ENCODE results near the gene SAMD11. TPM values are rescaled to one million over a fixed set of nuclear protein-coding genes. Genes with fewer than 3 reads are reported as not detected.

Gene SAMD11
- polyA plus RNA-seq, 2 of the 4 experiments (the other 2 are of a cell fraction): 22.4 to 52.8 TPM

- peaks cover 22% of the 10 kb centered on the region for H3K4me1 ChIP-seq
- no peak overlapping the region for H3K27ac ChIP-seq
- no peak for ATAC-seq
- no peak for TF ChIP-seq MAX (IDR thresholded peaks at IDR 0.05)
- TF ChIP-seq JUNB (IDR thresholded peaks at IDR 0.05): no peak
- TF ChIP-seq CHD2 (IDR thresholded peaks at IDR 0.05; ENCODE audit: low read length, partially characterized antibody): no peak
- H3K9me3 ChIP-seq: no peaks in the 10 kb centered on the region
- FAIRE-seq: no peak
- WGBS (ENCODE audit: missing lambda C conversion rate): 95% methylated on average over 20 of the region's 57 CpGs
- CTCF ChIA-PET: no interaction called here
- POLR2A ChIA-PET: no interaction called here
- DNase-seq (ENCODE audit: low read depth in 1 of 2, low spot score in 1 of 2): no peak
- no peak overlapping the region for H3K4me3 ChIP-seq
- no peak overlapping the region for H3K4me2 ChIP-seq
These were observed 38.9 kb downstream of the SAMD11 start for GRCh38 chr1:962381-963300.

- H3K9me3 ChIP-seq: no peaks in the 10 kb centered on the region
- FAIRE-seq (no peak), DNase-seq (ENCODE audit: low read depth in 1 of 2, low spot score in 1 of 2) (no peak), ATAC-seq (no peak)
- H3K27ac ChIP-seq: no peak overlapping the region
- no peak overlapping the region for H3K4me2 ChIP-seq
- ChIA-PET POLR2A (no interaction called here), CTCF (no interaction called here)
- 100% methylated on average over 1 of the region's 16 CpGs for WGBS (ENCODE audit: missing lambda C conversion rate)
- H3K4me3 ChIP-seq: no peak overlapping the region
- TF ChIP-seq E2F6 (IDR thresholded peaks at IDR 0.05; ENCODE audit: borderline replicate concordance, low read depth): no peak
- TF ChIP-seq CBX2 (IDR thresholded peaks at IDR 0.05; ENCODE audit: borderline replicate concordance, low read depth): no peak
- no peak for TF ChIP-seq EHMT2 (IDR thresholded peaks at IDR 0.05; ENCODE audit: low read depth)
- TF ChIP-seq, protein P1, sequence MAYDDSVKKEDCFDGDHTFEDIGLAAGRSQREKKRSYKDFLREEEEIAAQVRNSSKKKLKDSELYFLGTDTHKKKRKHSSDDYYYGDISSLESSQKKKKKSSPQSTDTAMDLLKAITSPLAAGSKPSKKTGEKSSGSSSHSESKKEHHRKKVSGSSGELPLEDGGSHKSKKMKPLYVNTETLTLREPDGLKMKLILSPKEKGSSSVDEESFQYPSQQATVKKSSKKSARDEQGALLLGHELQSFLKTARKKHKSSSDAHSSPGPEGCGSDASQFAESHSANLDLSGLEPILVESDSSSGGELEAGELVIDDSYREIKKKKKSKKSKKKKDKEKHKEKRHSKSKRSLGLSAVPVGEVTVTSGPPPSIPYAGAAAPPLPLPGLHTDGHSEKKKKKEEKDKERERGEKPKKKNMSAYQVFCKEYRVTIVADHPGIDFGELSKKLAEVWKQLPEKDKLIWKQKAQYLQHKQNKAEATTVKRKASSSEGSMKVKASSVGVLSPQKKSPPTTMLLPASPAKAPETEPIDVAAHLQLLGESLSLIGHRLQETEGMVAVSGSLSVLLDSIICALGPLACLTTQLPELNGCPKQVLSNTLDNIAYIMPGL (CRISPR knock-in tag; IDR thresholded peaks at IDR 0.05; ENCODE audit: borderline replicate concordance): no peak
- no peak for TF ChIP-seq PHF8 (IDR thresholded peaks at IDR 0.05; ENCODE audit: borderline replicate concordance, low read depth)
- TF ChIP-seq HOXA7 (CRISPR knock-in tag; IDR thresholded peaks at IDR 0.05): no peak
- no peak for TF ChIP-seq CHD4 (IDR thresholded peaks at IDR 0.05; ENCODE audit: borderline replicate concordance)
- no peak for TF ChIP-seq NFE2L2 (conservative IDR thresholded peaks at IDR 0.05; ENCODE audit: low read length)
- no peak for TF ChIP-seq NPAS2 (CRISPR knock-in tag; IDR thresholded peaks at IDR 0.05; ENCODE audit: borderline replicate concordance)
- TF ChIP-seq USF2 (IDR thresholded peaks at IDR 0.05): no peak
- TF ChIP-seq ZSCAN20 (CRISPR knock-in tag; IDR thresholded peaks at IDR 0.05): no peak
- no peak for TF ChIP-seq RCOR1 (IDR thresholded peaks at IDR 0.05; ENCODE audit: low read depth, low read length)
- no peak for TF ChIP-seq CHD2 (IDR thresholded peaks at IDR 0.05; ENCODE audit: low read length, partially characterized antibody)
- no peak for TF ChIP-seq HDAC2 (IDR thresholded peaks at IDR 0.05)
- TF ChIP-seq ZFP36 (IDR thresholded peaks at IDR 0.05; ENCODE audit: borderline replicate concordance, partially characterized antibody): no peak
- TF ChIP-seq RARB (CRISPR knock-in tag; IDR thresholded peaks at IDR 0.05): no peak
- TF ChIP-seq ZC3H11A (IDR thresholded peaks at IDR 0.05): no peak
- no peak for TF ChIP-seq FOSL2 (IDR thresholded peaks at IDR 0.05)
- TF ChIP-seq FOSL2 (CRISPR knock-in tag; IDR thresholded peaks at IDR 0.05): no peak
- no peak for TF ChIP-seq CTCF (IDR thresholded peaks at IDR 0.05)
- H3K4me1 ChIP-seq: peaks cover 17% of the 10 kb centered on the region
These were observed 39.6 kb downstream of the SAMD11 start for GRCh38 chr1:963301-963651.
